BE2C (cell line): Measurements from ENCODE around the gene MARF1.
"Not testable (repeated sequence)": the region's sequence is repeated elsewhere in the genome, so short reads cannot be mapped to it uniquely, and the experiment has no call there.

Experiments
- DNase-seq: peaks from one replicate; pipeline ENCODE4 v3.0.0-alpha.2; 2020
- H3K27me3 ChIP-seq: fragments of 250-450 bp; sonication (Bioruptor Pico); 2 replicates; pipeline ENCODE4 v1.5.1; 2020; ENCODE audit warnings: mild to moderate bottlenecking
- H3K36me3 ChIP-seq: fragments of 250-450 bp; sonication (Bioruptor Pico); 2 replicates; pipeline ENCODE4 v1.5.1; 2020; ENCODE audit warnings: mild to moderate bottlenecking
- H3K4me1 ChIP-seq: fragments of 250-450 bp; sonication (Bioruptor Pico); 2 replicates; pipeline ENCODE4 v1.5.1; 2020
- H3K4me3 ChIP-seq: 2 replicates; pipeline ENCODE4 v1.5.1; 2011; ENCODE audit warnings: low read depth, low read length
- H3K9me3 ChIP-seq: fragments of 250-450 bp; sonication (Bioruptor Pico); 2 replicates; pipeline ENCODE4 v1.5.1; 2020
- TF ChIP-seq, protein P1 (sequence below): IDR thresholded peaks from 2 replicates; pipeline ENCODE4 v1.5.1; 2012; ENCODE audit warnings: mild to moderate bottlenecking, low read depth, low read length

Gene MARF1

DNA sequence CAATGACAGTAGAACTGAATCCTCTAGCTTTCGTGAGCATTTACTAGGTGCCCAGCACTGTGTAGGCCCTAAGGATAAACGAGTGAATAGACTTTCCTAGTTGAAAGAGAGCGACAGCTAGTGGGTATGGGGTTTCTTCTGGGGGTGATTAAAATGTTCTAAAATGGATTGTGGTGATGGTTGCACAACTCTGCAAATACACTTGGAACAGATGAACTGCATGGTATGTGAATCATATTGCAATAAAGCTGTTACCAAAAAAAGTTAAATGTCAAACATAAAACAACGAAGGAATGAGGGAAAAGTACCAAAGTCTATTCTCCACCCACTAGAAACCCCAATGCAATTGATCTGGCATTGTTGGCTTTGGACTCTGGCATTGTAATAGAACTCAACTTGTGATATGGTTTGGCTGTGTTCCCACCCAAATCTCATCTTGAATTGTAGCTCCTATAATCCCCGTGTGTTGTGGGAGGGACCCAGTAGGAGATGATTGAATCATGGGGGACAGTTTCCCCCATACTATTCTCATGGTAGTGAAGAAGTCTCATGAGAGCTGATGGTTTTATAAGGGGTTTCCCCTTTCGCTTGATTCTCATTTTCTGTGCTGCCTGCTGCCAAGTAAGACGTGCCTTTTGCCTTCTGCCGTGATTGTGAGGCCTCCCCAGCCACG lies 70.5 kb downstream of the MARF1 start:
- peaks cover 11% of the 10 kb centered on the region for H3K4me1 ChIP-seq
- no peaks in the 10 kb centered on the region for H3K36me3 ChIP-seq
- H3K27me3 ChIP-seq, result no peaks in the 10 kb centered on the region
- TF ChIP-seq, protein P1, sequence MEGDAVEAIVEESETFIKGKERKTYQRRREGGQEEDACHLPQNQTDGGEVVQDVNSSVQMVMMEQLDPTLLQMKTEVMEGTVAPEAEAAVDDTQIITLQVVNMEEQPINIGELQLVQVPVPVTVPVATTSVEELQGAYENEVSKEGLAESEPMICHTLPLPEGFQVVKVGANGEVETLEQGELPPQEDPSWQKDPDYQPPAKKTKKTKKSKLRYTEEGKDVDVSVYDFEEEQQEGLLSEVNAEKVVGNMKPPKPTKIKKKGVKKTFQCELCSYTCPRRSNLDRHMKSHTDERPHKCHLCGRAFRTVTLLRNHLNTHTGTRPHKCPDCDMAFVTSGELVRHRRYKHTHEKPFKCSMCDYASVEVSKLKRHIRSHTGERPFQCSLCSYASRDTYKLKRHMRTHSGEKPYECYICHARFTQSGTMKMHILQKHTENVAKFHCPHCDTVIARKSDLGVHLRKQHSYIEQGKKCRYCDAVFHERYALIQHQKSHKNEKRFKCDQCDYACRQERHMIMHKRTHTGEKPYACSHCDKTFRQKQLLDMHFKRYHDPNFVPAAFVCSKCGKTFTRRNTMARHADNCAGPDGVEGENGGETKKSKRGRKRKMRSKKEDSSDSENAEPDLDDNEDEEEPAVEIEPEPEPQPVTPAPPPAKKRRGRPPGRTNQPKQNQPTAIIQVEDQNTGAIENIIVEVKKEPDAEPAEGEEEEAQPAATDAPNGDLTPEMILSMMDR, result no peak
- no peak overlapping the region for H3K4me3 ChIP-seq
- H3K9me3 ChIP-seq, result no peaks in the 10 kb centered on the region; the same call in 1 of the 2 replicates
- DNase-seq, result no peak

DNA sequence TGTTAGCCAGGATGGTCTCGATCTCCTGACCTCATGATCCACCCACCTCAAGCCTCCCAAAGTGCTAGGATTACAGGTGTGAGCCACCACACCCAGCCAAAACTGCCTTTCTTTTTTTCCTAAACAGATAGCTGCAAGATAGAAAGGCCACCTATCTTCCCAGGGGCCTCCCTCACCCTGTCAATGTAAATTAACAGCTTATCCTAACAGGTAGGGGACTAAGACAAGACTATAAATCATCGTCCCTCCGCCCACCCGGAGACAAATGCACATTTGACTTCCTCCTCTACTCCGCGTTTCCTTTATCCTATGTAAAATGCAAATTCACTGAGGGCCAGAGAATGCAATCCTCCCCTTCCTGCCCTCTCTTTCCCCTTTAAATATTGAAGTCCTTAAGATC lies 71.4 kb downstream of the MARF1 start:
- TF ChIP-seq, protein P1, result no peak
- H3K36me3 ChIP-seq, result no peaks in the 10 kb centered on the region
- peaks cover 6% of the 10 kb centered on the region for H3K4me1 ChIP-seq
- H3K4me3 ChIP-seq, result no peak overlapping the region
- no peak for DNase-seq
- H3K9me3 ChIP-seq, result no peaks in the 10 kb centered on the region
- H3K27me3 ChIP-seq, result no peaks in the 10 kb centered on the region

DNA sequence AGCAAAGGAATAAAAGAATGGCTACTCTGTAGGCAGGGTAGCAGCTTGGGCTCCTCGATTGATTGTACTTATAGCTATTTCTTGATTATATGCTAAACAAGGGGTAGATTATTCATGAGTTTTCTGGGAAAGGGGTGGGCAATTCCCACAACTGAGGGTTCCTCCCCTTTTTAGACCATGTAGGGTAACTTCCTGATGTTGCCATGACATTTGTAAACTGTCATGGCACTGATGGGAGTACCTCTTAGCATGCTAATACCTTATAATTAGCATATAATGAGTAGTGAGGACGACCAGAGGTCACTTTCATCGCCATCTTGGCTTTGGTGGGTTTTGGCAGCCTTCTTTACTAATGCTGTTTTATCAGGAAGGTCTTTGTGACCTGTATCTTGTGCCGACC lies 72.3 kb downstream of the MARF1 start:
- not testable (repeated sequence) for DNase-seq, H3K27me3 ChIP-seq, H3K4me1 ChIP-seq, H3K4me3 ChIP-seq, H3K9me3 ChIP-seq, H3K36me3 ChIP-seq

DNA sequence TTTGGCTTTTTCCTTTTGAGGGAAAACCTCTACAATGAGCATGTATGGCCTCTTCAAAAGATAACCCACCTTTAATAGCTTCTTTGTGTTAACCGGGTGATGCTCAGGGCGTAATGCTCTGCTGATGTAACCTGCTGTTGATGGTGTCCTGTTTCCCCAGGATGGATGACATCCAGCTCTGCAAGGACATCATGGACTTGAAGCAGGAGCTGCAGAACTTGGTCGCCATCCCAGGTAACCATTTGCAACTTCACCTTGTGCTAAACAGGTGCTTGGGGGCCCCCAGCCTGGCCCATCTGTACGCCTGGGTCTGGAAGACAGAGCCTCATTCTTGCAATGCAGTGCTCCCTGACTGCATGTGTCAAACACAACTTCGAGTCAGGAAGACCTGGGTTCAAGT lies 75.1 kb downstream of the MARF1 start:
- TF ChIP-seq, protein P1, result no peak
- H3K9me3 ChIP-seq, result no peaks in the 10 kb centered on the region
- H3K27me3 ChIP-seq, result no peaks in the 10 kb centered on the region
- no peak for DNase-seq
- H3K4me3 ChIP-seq, result no peak overlapping the region
- no peaks in the 10 kb centered on the region for H3K4me1 ChIP-seq
- H3K36me3 ChIP-seq, result no peaks in the 10 kb centered on the region

DNA sequence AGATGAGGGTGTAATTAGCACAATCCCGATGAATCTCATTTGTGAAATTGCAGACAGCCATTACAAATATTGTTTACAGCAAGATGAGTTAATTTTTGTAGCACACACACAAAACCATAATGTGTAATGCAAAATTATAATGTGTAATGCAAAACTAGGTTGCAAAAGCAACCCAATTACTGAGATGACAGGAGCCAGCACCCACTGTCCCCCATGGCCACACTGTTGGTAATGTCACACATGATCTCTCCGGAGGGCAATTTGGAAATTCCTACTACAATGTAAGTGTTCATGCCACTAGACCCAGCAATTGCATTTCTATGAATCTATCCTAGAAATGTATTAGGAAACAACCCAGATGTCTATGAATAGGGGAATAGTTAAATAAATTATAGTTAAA lies 76.9 kb downstream of the MARF1 start:
- TF ChIP-seq, protein P1, result no peak
- Histone ChIP-seq H3K27me3 (no peaks in the 10 kb centered on the region), H3K4me1 (no peaks in the 10 kb centered on the region), H3K4me3 (no peak overlapping the region), H3K9me3 (no peaks in the 10 kb centered on the region), H3K36me3 (no peaks in the 10 kb centered on the region)
- DNase-seq, result no peak

DNA sequence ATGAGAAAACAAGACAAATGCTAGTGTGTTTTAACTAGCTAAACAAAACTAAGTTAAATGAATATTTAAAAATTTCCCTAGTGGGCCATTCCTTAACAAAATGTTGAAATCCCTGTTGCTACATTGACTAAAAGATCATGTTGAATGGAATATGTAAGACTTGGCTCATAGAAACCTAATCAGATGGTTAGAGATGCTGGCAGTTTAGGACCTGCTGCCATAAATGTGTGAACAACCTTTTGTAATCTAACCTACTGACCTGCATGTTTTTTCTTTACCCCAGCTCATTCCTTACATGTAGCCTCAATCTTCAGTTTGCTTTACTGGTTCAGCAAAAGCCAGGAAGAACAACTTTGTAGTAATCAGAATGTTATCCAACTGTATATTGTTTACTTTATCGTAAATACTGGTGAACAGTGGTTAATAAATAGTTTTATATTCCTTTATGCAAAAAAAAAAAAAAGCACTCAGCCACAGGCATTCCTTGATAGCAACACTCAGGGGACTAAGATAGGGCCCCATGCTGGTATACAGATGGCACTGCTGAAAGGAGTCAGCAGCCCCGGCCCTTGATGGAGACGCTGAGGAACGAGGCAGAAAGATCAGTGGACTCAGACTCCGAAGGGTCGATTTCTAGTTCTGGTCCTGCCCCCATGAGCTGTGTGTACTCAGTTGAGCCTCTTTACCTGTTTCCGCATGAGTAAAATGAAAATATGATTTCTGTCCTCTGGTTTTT lies 78.2 kb downstream of the MARF1 start:
- Histone ChIP-seq H3K36me3 (no peaks in the 10 kb centered on the region), H3K4me1 (no peaks in the 10 kb centered on the region), H3K27me3 (no peaks in the 10 kb centered on the region), H3K4me3 (no peak overlapping the region), H3K9me3 (no peaks in the 10 kb centered on the region)
- TF ChIP-seq, protein P1, result no peak
- no peak for DNase-seq
